ENCODE measurements around the gene FGGY.

FGGY gene

GRCh38 chr1:59419361-59420140, 122.7 kb downstream of the FGGY start:
- DNase-seq, result no peak

- no peak for DNase-seq
Observed at GRCh38 chr1:59421232-59421920, 124.5 kb downstream of the FGGY start.

GRCh38 chr1:59422921-59423575, 126.2 kb downstream of the FGGY start:
- peak; percentile 3 to 10 for DNase-seq

GRCh38 chr1:59427155-59427554, 130.3 kb downstream of the FGGY start:
- no peak for DNase-seq

GRCh38 chr1:59427784-59428183, 130.9 kb downstream of the FGGY start:
- DNase-seq, result no peak

GRCh38 chr1:59428828-59429227, 131.9 kb downstream of the FGGY start:
- no peak for DNase-seq

GRCh38 chr1:59429656-59430055, 132.8 kb downstream of the FGGY start:
- DNase-seq, result no peak

GRCh38 chr1:59431566-59432294, 134.8 kb downstream of the FGGY start:
- no peak for DNase-seq

GRCh38 chr1:59432531-59433439, 135.9 kb downstream of the FGGY start:
- no peak for DNase-seq

GRCh38 chr1:59433440-59433813, 136.5 kb downstream of the FGGY start:
- no peak for DNase-seq

GRCh38 chr1:59434336-59434735, 137.4 kb downstream of the FGGY start:
- DNase-seq, result no peak

GRCh38 chr1:59436637-59437036, 139.7 kb downstream of the FGGY start:
- no peak for DNase-seq

- no peak for DNase-seq
Observed at GRCh38 chr1:59438058-59438560, 141.2 kb downstream of the FGGY start.

- DNase-seq, result no peak
Observed at GRCh38 chr1:59442492-59442891, 145.6 kb downstream of the FGGY start.

- no peak for DNase-seq
Observed at GRCh38 chr1:59443310-59443709, 146.4 kb downstream of the FGGY start.

GRCh38 chr1:59444520-59444919, 147.6 kb downstream of the FGGY start:
- DNase-seq, result no peak

GRCh38 chr1:59445040-59445439, 148.1 kb downstream of the FGGY start:
- DNase-seq, result no peak

- no peak for DNase-seq
Observed at GRCh38 chr1:59446257-59446901, 149.5 kb downstream of the FGGY start.

GRCh38 chr1:59452026-59452425, 155.1 kb downstream of the FGGY start:
- DNase-seq, result no peak

- no peak for DNase-seq
Observed at GRCh38 chr1:59452559-59452958, 155.7 kb downstream of the FGGY start.

- DNase-seq, result peak; percentile 5 to 7
Observed at GRCh38 chr1:59453297-59453968, 156.5 kb downstream of the FGGY start.
